Astrocyte (in vitro differentiated cells and primary cell): ENCODE data around the gene APC2. TPM values are rescaled to one million over a fixed set of nuclear protein-coding genes. Genes with fewer than 3 reads are reported as not detected.
"Not testable (repeated sequence)": the region's sequence is repeated elsewhere in the genome, so short reads cannot be mapped to it uniquely, and the experiment has no call there.

Source experiments
- DNase-seq: peaks from one replicate; pipeline ENCODE4 v3.0.0-alpha.2; 2010; ENCODE audit warnings: low read depth
- FAIRE-seq: peaks from 2 replicates; lab custom pipeline; 2011; peaks lifted over from hg19 to GRCh38; lab: Jason Lieb, UNC
- H2AFZ ChIP-seq: 2 replicates; pipeline ENCODE4 v1.6.0; 2012; ENCODE audit warnings: low read depth, low read length, inconsistent platforms
- H3K27ac ChIP-seq: 2 replicates; pipeline ENCODE4 v1.5.1; 2011; ENCODE audit warnings: low read depth, low read length, inconsistent platforms
- H3K27me3 ChIP-seq: 2 replicates; pipeline ENCODE4 v1.6.0; 2011; ENCODE audit warnings: low read length, inconsistent platforms; ENCODE audit not compliant: insufficient read depth
- H3K36me3 ChIP-seq: 2 replicates; pipeline ENCODE4 v1.5.1; 2011; ENCODE audit warnings: low read length, inconsistent platforms; ENCODE audit not compliant: insufficient read depth
- H3K4me1 ChIP-seq: 2 replicates; pipeline ENCODE4 v1.5.1; 2011; ENCODE audit warnings: low read length, inconsistent platforms; ENCODE audit not compliant: insufficient read depth
- H3K4me2 ChIP-seq: 2 replicates; pipeline ENCODE4 v1.6.0; 2012; ENCODE audit warnings: low read length, inconsistent platforms
- H3K4me3 ChIP-seq: 2 replicates; pipeline ENCODE4 v1.5.1; 2011; ENCODE audit warnings: low read depth, mild to moderate bottlenecking, low read length, inconsistent platforms; ENCODE audit not compliant: insufficient read depth
- H3K79me2 ChIP-seq: 2 replicates; pipeline ENCODE4 v1.6.0; 2012; ENCODE audit warnings: mild to moderate bottlenecking, low read length, inconsistent platforms; ENCODE audit not compliant: insufficient read depth
- H3K9ac ChIP-seq: 2 replicates; pipeline ENCODE4 v1.6.0; 2012; ENCODE audit warnings: mild to moderate bottlenecking, low read length, inconsistent platforms
- H3K9me3 ChIP-seq: 2 replicates; pipeline ENCODE4 v1.5.1; 2012; ENCODE audit warnings: low read depth, mild to moderate bottlenecking, low read length, inconsistent platforms; ENCODE audit not compliant: insufficient read depth
- H4K20me1 ChIP-seq: 2 replicates; pipeline ENCODE4 v1.6.0; 2012; ENCODE audit warnings: low read length, inconsistent platforms; ENCODE audit not compliant: insufficient read depth
- H3K27ac Mint-ChIP-seq: one replicate; pipeline ENCODE4 v1.8.0; 2021; ENCODE audit warnings: mild to moderate bottlenecking, mixed read lengths; ENCODE audit not compliant: unreplicated experiment
- H3K27me3 Mint-ChIP-seq: one replicate; pipeline ENCODE4 v1.8.0; 2021; ENCODE audit warnings: low read depth, mixed read lengths; ENCODE audit not compliant: unreplicated experiment
- H3K36me3 Mint-ChIP-seq: one replicate; pipeline ENCODE4 v1.8.0; 2021; ENCODE audit warnings: low read depth, mixed read lengths; ENCODE audit not compliant: unreplicated experiment
- H3K4me1 Mint-ChIP-seq: one replicate; pipeline ENCODE4 v1.8.0; 2021; ENCODE audit warnings: low read depth, mixed read lengths; ENCODE audit not compliant: unreplicated experiment
- H3K4me3 Mint-ChIP-seq: one replicate; pipeline ENCODE4 v1.8.0; 2021; ENCODE audit warnings: mild to moderate bottlenecking, moderate library complexity, mixed read lengths; ENCODE audit not compliant: unreplicated experiment
- H3K9me3 Mint-ChIP-seq: one replicate; pipeline ENCODE4 v1.8.0; 2021; ENCODE audit warnings: mild to moderate bottlenecking, mixed read lengths; ENCODE audit not compliant: unreplicated experiment
- EZH2 ChIP-seq: IDR thresholded peaks from 2 replicates; pipeline ENCODE4 v1.6.1; 2012; ENCODE audit warnings: mild to moderate bottlenecking, low read length, inconsistent platforms; ENCODE audit not compliant: insufficient read depth
- total RNA-seq: library from RNA; stranded (reverse); gene quantifications from 2 replicates; pipeline ENCODE4 v1.2.1, GENCODE V29; 2021
- TF ChIP-seq, protein P1 (sequence below): IDR thresholded peaks from 2 replicates; pipeline ENCODE4 v1.5.1; 2011; ENCODE audit warnings: low read depth, mild to moderate bottlenecking, inconsistent platforms, low read length, moderate library complexity; ENCODE audit not compliant: insufficient read depth

APC2 gene
- total RNA-seq, 1 donor from 2014 or later: 7.1 TPM

GRCh38 chr19:1474765-1475351 lies 24.9 kb downstream of the APC2 start:
- FAIRE-seq: no peak
- no peak for DNase-seq
- no peak overlapping the region for H2AFZ ChIP-seq
- H3K4me2 ChIP-seq: no peak overlapping the region
- H3K4me1 ChIP-seq: peaks cover 12% of the 10 kb centered on the region
- H3K27ac ChIP-seq: no peak overlapping the region
- H4K20me1 ChIP-seq: peaks cover 69% of the 10 kb centered on the region
- H3K27ac Mint-ChIP-seq: no peak overlapping the region
- peaks cover 3% of the 10 kb centered on the region for H3K9me3 Mint-ChIP-seq
- H3K9me3 ChIP-seq: no peaks in the 10 kb centered on the region
- TF ChIP-seq, protein P1, sequence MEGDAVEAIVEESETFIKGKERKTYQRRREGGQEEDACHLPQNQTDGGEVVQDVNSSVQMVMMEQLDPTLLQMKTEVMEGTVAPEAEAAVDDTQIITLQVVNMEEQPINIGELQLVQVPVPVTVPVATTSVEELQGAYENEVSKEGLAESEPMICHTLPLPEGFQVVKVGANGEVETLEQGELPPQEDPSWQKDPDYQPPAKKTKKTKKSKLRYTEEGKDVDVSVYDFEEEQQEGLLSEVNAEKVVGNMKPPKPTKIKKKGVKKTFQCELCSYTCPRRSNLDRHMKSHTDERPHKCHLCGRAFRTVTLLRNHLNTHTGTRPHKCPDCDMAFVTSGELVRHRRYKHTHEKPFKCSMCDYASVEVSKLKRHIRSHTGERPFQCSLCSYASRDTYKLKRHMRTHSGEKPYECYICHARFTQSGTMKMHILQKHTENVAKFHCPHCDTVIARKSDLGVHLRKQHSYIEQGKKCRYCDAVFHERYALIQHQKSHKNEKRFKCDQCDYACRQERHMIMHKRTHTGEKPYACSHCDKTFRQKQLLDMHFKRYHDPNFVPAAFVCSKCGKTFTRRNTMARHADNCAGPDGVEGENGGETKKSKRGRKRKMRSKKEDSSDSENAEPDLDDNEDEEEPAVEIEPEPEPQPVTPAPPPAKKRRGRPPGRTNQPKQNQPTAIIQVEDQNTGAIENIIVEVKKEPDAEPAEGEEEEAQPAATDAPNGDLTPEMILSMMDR: no peak
- TF ChIP-seq EZH2: no peak
- H3K27me3 Mint-ChIP-seq: peaks cover 2% of the 10 kb centered on the region
- peaks cover 23% of the 10 kb centered on the region for H3K79me2 ChIP-seq
- H3K4me3 Mint-ChIP-seq: no peak overlapping the region
- no peaks in the 10 kb centered on the region for H3K36me3 ChIP-seq
- no peak overlapping the region for H3K9ac ChIP-seq
- no peaks in the 10 kb centered on the region for H3K36me3 Mint-ChIP-seq
- H3K4me1 Mint-ChIP-seq: peaks cover 4% of the 10 kb centered on the region
- H3K27me3 ChIP-seq: peaks cover 5% of the 10 kb centered on the region
- H3K4me3 ChIP-seq: no peak overlapping the region

- H3K4me1 ChIP-seq: peaks cover 9% of the 10 kb centered on the region
- no peaks in the 10 kb centered on the region for H3K9me3 ChIP-seq
- H3K27me3 Mint-ChIP-seq: no peaks in the 10 kb centered on the region
- H3K4me2 ChIP-seq: no peak overlapping the region
- H3K27ac ChIP-seq: no peak overlapping the region
- no peak overlapping the region for H3K4me3 ChIP-seq
- peaks cover 63% of the 10 kb centered on the region for H4K20me1 ChIP-seq
- peaks cover 3% of the 10 kb centered on the region for H3K9me3 Mint-ChIP-seq
- no peak overlapping the region for H2AFZ ChIP-seq
- H3K4me1 Mint-ChIP-seq: peaks cover 4% of the 10 kb centered on the region
- FAIRE-seq (no peak), DNase-seq (no peak)
- no peak overlapping the region for H3K27ac Mint-ChIP-seq
- no peak overlapping the region for H3K9ac ChIP-seq
- H3K79me2 ChIP-seq: peaks cover 23% of the 10 kb centered on the region
- H3K4me3 Mint-ChIP-seq: no peak overlapping the region
- no peak for TF ChIP-seq EZH2
- TF ChIP-seq, protein P1: no peak
- H3K27me3 ChIP-seq: peaks cover 5% of the 10 kb centered on the region
- H3K36me3 Mint-ChIP-seq: no peaks in the 10 kb centered on the region
- no peaks in the 10 kb centered on the region for H3K36me3 ChIP-seq
Observed at GRCh38 chr19:1475751-1476437, 26.0 kb downstream of the APC2 start.

DNA sequence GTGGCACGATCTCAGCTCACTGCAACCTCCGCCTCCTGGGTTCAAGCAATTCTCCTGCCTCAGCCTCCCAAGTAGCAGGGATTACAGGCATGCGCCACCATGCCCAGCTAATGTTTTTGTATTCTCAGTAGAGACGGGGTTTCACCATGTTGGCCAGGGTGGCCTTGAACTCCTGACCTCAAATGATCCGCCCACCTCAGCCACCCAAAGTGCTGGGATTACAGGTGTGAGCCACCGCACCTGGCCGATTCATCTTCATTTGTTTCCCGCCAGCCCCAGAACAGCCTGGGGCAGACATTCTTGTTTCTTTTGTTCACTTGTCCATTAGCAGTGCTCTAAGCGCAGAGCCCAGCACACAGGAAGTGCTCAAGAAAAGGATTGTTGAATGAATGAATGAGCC lies 27.1 kb downstream of the APC2 start:
- H3K79me2 ChIP-seq: peaks cover 23% of the 10 kb centered on the region
- not testable (repeated sequence) for H3K4me2 ChIP-seq, H3K36me3 Mint-ChIP-seq, H3K36me3 ChIP-seq, FAIRE-seq, H3K4me1 ChIP-seq, H2AFZ ChIP-seq, H3K9me3 Mint-ChIP-seq, H3K27ac ChIP-seq, H3K9ac ChIP-seq, H3K9me3 ChIP-seq, H3K27me3 ChIP-seq, H3K4me1 Mint-ChIP-seq, H3K4me3 ChIP-seq, DNase-seq, H3K27me3 Mint-ChIP-seq
- Mint-ChIP-seq H3K4me3 (peak overlapping the region; percentile 88), H3K27ac (peak overlapping the region; percentile 53)
- peaks cover 52% of the 10 kb centered on the region for H4K20me1 ChIP-seq
